ENCODE results near the gene PHF14.

PHF14 gene

GRCh38 chr7:11207565-11207964, 233.9 kb downstream of the PHF14 start:
- no peak overlapping the region for H3K27ac ChIP-seq (ENCODE audit: low read length)

DNA sequence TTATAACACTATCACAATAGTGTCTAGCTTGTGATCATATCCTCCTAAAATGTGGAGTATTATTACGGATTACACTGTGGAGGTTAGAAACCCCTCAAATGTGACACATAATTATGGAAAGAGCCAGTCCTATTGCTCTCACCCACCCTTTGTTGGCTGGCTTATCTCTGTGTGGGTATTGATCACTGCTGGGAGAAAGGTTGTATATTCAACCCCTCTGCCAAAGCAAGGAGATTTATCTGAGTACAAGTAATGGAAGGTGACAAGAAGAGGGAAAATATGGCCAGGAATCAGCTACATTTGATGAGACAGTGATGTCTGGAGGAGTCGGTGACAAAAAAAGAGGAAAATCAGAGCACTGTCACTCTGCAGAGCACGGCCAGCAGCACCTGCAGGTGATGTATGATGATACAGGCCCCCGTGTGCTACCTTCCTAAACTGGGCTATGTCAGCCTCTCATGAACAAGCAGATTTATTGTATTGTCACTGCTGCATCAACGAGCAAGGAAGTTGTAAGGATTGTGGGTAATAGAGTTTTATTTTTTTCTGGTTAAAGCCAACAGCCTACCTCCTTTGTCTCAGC, 235.3 kb downstream of the PHF14 start:
- H3K4me2 ChIP-seq (ENCODE audit: low read depth, low read length): no peak overlapping the region
- H3K9ac ChIP-seq (ENCODE audit: low read length): no peak overlapping the region
- no peak for DNase-seq
- H3K79me2 ChIP-seq (ENCODE audit: low read length): no peaks in the 10 kb centered on the region
- no peak overlapping the region for H3K27ac ChIP-seq (ENCODE audit: low read length)
- H3F3A ChIP-seq (ENCODE audit: insufficient read depth, low read length): no peaks in the 10 kb centered on the region
- no peaks in the 10 kb centered on the region for H4K20me1 ChIP-seq (ENCODE audit: insufficient read depth, low read length)
- no peak overlapping the region for H3K4me3 ChIP-seq (ENCODE audit: low read length)
- no peaks in the 10 kb centered on the region for H3K4me1 ChIP-seq (ENCODE audit: low read length)
- TF ChIP-seq EZH2 (optimal IDR thresholded peaks at IDR 0.05; ENCODE audit: low read depth, low read length) (no peak), CTCF (IDR thresholded peaks at IDR 0.05; ENCODE audit: low read length) (no peak), EZH2phosphoT487 (IDR thresholded peaks at IDR 0.05; ENCODE audit: low read length) (no peak)
- H3K27me3 ChIP-seq (replicated peaks; ENCODE audit: insufficient read depth, low read length): no peaks in the 10 kb centered on the region
- H3K9me3 ChIP-seq (replicated peaks; ENCODE audit: insufficient read depth, low read length): no peaks in the 10 kb centered on the region
- no peaks in the 10 kb centered on the region for H3K9me2 ChIP-seq (replicated peaks; ENCODE audit: insufficient read depth, low read length)
- H3K36me3 ChIP-seq (replicated peaks; ENCODE audit: insufficient read depth, low read length): no peaks in the 10 kb centered on the region
- no peak overlapping the region for H2AFZ ChIP-seq (ENCODE audit: low read length)

More at GRCh38 chr7:11207565-11207964, 233.9 kb downstream of the PHF14 start:
- Histone ChIP-seq H3K4me1 (ENCODE audit: low read length) (no peaks in the 10 kb centered on the region), H3K9ac (ENCODE audit: low read length) (no peak overlapping the region), H3K9me3 (replicated peaks; ENCODE audit: insufficient read depth, low read length) (no peaks in the 10 kb centered on the region), H2AFZ (ENCODE audit: low read length) (no peak overlapping the region), H4K20me1 (ENCODE audit: insufficient read depth, low read length) (no peaks in the 10 kb centered on the region), H3F3A (ENCODE audit: insufficient read depth, low read length) (no peaks in the 10 kb centered on the region), H3K36me3 (replicated peaks; ENCODE audit: insufficient read depth, low read length) (no peaks in the 10 kb centered on the region), H3K27me3 (replicated peaks; ENCODE audit: insufficient read depth, low read length) (no peaks in the 10 kb centered on the region), H3K4me2 (ENCODE audit: low read depth, low read length) (no peak overlapping the region), H3K4me3 (ENCODE audit: low read length) (no peak overlapping the region), H3K9me2 (replicated peaks; ENCODE audit: insufficient read depth, low read length) (no peaks in the 10 kb centered on the region), H3K79me2 (ENCODE audit: low read length) (no peaks in the 10 kb centered on the region)
- DNase-seq: no peak
- TF ChIP-seq EZH2 (optimal IDR thresholded peaks at IDR 0.05; ENCODE audit: low read depth, low read length): no peak
- TF ChIP-seq CTCF (IDR thresholded peaks at IDR 0.05; ENCODE audit: low read length): no peak
- no peak for TF ChIP-seq EZH2phosphoT487 (IDR thresholded peaks at IDR 0.05; ENCODE audit: low read length)

DNA sequence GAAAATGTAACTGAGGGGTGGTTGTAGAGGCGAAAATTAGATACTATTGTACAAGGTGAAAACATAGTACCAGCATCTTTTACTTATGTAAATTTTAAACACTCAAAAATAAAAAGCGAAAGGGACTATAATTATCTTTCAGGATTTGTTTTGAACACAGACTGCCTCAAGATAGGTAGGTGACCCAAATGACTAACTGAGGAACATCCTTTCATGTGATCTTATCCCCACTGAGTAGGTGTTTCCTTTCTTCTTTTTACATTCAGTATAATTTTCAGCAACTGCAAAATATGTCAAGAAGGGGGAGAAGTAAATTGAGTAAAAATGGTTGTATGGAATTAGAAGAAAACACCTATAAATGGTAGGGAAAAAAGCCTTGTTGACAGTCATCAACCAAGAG, 236.7 kb downstream of the PHF14 start:
- Histone ChIP-seq H3K9ac (ENCODE audit: low read length) (no peak overlapping the region), H3K4me1 (ENCODE audit: low read length) (no peaks in the 10 kb centered on the region), H3K4me3 (ENCODE audit: low read length) (no peak overlapping the region), H3K79me2 (ENCODE audit: low read length) (no peaks in the 10 kb centered on the region), H3K36me3 (replicated peaks; ENCODE audit: insufficient read depth, low read length) (no peaks in the 10 kb centered on the region), H3K9me2 (replicated peaks; ENCODE audit: insufficient read depth, low read length) (no peaks in the 10 kb centered on the region), H3K27ac (ENCODE audit: low read length) (no peak overlapping the region), H3K4me2 (ENCODE audit: low read depth, low read length) (no peak overlapping the region), H3K9me3 (replicated peaks; ENCODE audit: insufficient read depth, low read length) (no peaks in the 10 kb centered on the region), H4K20me1 (ENCODE audit: insufficient read depth, low read length) (no peaks in the 10 kb centered on the region), H3F3A (ENCODE audit: insufficient read depth, low read length) (no peaks in the 10 kb centered on the region), H3K27me3 (replicated peaks; ENCODE audit: insufficient read depth, low read length) (no peaks in the 10 kb centered on the region), H2AFZ (ENCODE audit: low read length) (no peak overlapping the region)
- TF ChIP-seq EZH2 (optimal IDR thresholded peaks at IDR 0.05; ENCODE audit: low read depth, low read length): no peak
- TF ChIP-seq EZH2phosphoT487 (IDR thresholded peaks at IDR 0.05; ENCODE audit: low read length): no peak
- TF ChIP-seq CTCF (IDR thresholded peaks at IDR 0.05; ENCODE audit: low read length): no peak
- no peak for DNase-seq

Data from MM.1S (cell line).